ENCODE measurements around the gene PDHB. TPM values are rescaled to one million over a fixed set of nuclear protein-coding genes. Genes with fewer than 3 reads are reported as not detected.
A peak's percentile ranks its signal among the peaks of the same experiment; 100 is the strongest.

PDHB gene
- polyA plus RNA-seq, 1 donor (not counting 4 experiments of a cell fraction or from before 2014, with no cell fraction given): 78.9 TPM

DNA sequence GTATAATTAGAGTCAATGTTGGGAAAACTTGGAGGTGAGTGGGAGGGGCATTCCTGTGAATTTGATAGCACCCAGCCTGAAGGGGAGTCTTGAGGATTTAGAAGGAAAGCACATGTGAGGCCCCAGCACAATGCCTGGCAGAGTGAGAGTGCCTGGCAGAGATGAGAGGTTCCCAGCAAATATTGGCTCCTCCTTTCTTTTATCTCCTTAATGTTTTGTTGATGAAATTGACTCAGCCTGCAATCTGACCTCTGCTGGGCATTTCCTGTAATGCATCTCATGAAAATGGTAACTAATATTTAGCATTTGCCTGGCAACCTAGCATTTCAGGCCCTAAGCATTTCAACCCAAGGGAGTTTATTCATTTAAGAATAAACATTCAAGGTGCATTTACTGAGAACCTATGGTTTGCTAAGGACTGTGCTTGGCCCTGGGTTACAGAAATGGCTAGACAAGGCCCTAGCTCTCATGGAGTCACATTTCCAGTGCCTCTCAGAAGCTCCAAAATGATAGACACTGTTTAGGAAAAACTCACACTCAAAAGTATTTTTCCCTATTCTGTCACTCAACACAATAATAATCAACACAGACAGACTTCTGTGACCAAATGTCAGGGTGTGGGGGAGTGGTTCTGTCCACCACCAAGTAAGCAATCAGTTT, 19.0 kb downstream of the PDHB start:
- Histone ChIP-seq H3K9me1 (ENCODE audit: control insufficient read depth, extremely low read depth, insufficient read depth, low read length) (no peaks in the 10 kb centered on the region), H3K9me3 (ENCODE audit: control insufficient read depth, low read depth, low read length) (no peaks in the 10 kb centered on the region), H3K4me1 (ENCODE audit: control insufficient read depth, extremely low read depth, insufficient read depth, low read length) (no peaks in the 10 kb centered on the region), H4K20me1 (ENCODE audit: control insufficient read depth, extremely low read depth, insufficient read depth, low read length) (no peaks in the 10 kb centered on the region), H3K27ac (ENCODE audit: control insufficient read depth, insufficient read depth, low read length) (no peak overlapping the region), H3K9ac (ENCODE audit: control insufficient read depth, extremely low read depth, insufficient read depth, low read length) (no peak overlapping the region), H3K4me2 (ENCODE audit: control insufficient read depth, extremely low read depth, insufficient read depth, low read depth, low read length) (no peak overlapping the region), H2AFZ (ENCODE audit: control insufficient read depth, low read length) (no peak overlapping the region), H3K36me3 (ENCODE audit: control insufficient read depth in 2 of 2, extremely low read depth in 1 of 2, insufficient read depth in 2 of 2, low read length in 2 of 2) (peaks cover 0 to 7% of the 10 kb centered on the region in 2 experiments), H3K79me2 (ENCODE audit: control insufficient read depth, insufficient read depth, low read length) (no peaks in the 10 kb centered on the region), H3K4me3 (ENCODE audit: control insufficient read depth in 2 of 3, extremely low read depth in 1 of 3, insufficient read depth in 2 of 3, low read depth in 1 of 3, low read length in 3 of 3) (no peak overlapping the region), H3K27me3 (ENCODE audit: control insufficient read depth, extremely low read depth, insufficient read depth, low read length) (no peaks in the 10 kb centered on the region)
- dilution Hi-C loops (cut with MboI; ENCODE audit: extremely low pct_ligation_motif_present, low sequenced_read_pairs): no loop called here
- FAIRE-seq: peak; percentile 78
- TF ChIP-seq, protein P1, sequence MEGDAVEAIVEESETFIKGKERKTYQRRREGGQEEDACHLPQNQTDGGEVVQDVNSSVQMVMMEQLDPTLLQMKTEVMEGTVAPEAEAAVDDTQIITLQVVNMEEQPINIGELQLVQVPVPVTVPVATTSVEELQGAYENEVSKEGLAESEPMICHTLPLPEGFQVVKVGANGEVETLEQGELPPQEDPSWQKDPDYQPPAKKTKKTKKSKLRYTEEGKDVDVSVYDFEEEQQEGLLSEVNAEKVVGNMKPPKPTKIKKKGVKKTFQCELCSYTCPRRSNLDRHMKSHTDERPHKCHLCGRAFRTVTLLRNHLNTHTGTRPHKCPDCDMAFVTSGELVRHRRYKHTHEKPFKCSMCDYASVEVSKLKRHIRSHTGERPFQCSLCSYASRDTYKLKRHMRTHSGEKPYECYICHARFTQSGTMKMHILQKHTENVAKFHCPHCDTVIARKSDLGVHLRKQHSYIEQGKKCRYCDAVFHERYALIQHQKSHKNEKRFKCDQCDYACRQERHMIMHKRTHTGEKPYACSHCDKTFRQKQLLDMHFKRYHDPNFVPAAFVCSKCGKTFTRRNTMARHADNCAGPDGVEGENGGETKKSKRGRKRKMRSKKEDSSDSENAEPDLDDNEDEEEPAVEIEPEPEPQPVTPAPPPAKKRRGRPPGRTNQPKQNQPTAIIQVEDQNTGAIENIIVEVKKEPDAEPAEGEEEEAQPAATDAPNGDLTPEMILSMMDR (optimal IDR thresholded peaks at IDR 0.05 in 1 of 3, IDR thresholded peaks at IDR 0.05 in 1 of 3, conservative IDR thresholded peaks at IDR 0.05 in 1 of 3; ENCODE audit: extremely low read depth in 1 of 3, insufficient read depth in 2 of 3, low read length in 3 of 3): peak; percentile 30 to 74 (median 57)
- TF ChIP-seq EZH2 (IDR thresholded peaks at IDR 0.05; ENCODE audit: low read length): no peak
- no peak for DNase-seq (ENCODE audit: low read depth, low spot score)

DNA sequence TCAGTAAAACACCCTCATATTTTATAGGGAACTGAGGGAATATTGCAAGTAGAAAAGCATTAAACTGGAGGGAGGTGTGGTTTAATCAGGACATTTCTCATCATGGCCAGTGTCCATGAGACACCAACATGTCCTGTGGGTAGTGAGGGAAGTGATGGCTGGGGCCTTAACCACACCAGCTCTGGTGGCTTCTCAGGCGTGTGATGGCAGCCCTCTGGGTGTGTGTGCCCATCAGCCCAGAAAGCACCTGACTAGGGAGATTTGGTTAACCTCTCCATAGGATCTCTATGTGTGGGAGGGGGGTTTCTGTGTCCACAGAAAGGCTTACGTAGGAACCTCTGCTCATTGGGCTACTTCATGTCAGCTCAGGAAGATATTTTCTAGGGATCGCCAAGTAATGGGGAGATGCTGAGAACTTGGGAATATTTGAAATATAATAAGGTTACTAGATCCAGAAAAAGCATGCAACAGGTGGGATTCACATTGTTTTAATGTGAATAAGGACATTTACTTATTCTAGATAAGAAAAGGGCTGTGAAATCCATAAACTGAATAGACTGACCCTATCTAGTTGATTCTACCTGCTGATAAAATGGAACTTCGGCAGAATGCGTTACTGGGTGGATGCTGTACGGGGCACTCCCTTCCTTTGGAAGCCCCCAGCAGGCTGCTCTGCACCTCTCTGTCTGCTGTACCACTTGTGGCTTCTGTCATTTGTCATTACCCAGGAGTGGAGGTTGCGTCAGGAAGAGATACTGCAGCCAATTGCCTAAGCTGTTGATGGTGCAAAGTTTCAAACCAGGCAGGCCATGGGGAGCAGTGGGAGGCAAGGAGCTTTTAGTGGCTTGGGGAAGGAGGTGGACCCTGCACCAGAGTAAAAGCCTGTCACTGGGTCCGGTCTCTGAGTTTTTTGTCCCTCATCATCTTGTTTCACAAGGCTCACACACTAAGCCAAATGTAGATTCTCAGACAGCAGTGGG, 21.5 kb downstream of the PDHB start:
- no peak for FAIRE-seq
- Histone ChIP-seq H3K9ac (ENCODE audit: control insufficient read depth, extremely low read depth, insufficient read depth, low read length) (no peak overlapping the region), H2AFZ (ENCODE audit: control insufficient read depth, low read length) (no peak overlapping the region), H3K27ac (ENCODE audit: control insufficient read depth, insufficient read depth, low read length) (no peak overlapping the region), H3K36me3 (ENCODE audit: control insufficient read depth in 2 of 2, extremely low read depth in 1 of 2, insufficient read depth in 2 of 2, low read length in 2 of 2) (peaks cover 0 to 7% of the 10 kb centered on the region in 2 experiments), H4K20me1 (ENCODE audit: control insufficient read depth, extremely low read depth, insufficient read depth, low read length) (no peaks in the 10 kb centered on the region), H3K27me3 (ENCODE audit: control insufficient read depth, extremely low read depth, insufficient read depth, low read length) (no peaks in the 10 kb centered on the region), H3K9me1 (ENCODE audit: control insufficient read depth, extremely low read depth, insufficient read depth, low read length) (no peaks in the 10 kb centered on the region), H3K9me3 (ENCODE audit: control insufficient read depth, low read depth, low read length) (no peaks in the 10 kb centered on the region), H3K4me1 (ENCODE audit: control insufficient read depth, extremely low read depth, insufficient read depth, low read length) (no peaks in the 10 kb centered on the region), H3K79me2 (ENCODE audit: control insufficient read depth, insufficient read depth, low read length) (no peaks in the 10 kb centered on the region), H3K4me3 (ENCODE audit: control insufficient read depth in 2 of 3, extremely low read depth in 1 of 3, insufficient read depth in 2 of 3, low read depth in 1 of 3, low read length in 3 of 3) (no peak overlapping the region), H3K4me2 (ENCODE audit: control insufficient read depth, extremely low read depth, insufficient read depth, low read depth, low read length) (no peak overlapping the region)
- dilution Hi-C loops (cut with MboI; ENCODE audit: extremely low pct_ligation_motif_present, low sequenced_read_pairs): no loop called here
- DNase-seq (ENCODE audit: low read depth, low spot score): no peak
- TF ChIP-seq EZH2 (IDR thresholded peaks at IDR 0.05; ENCODE audit: low read length): no peak
- TF ChIP-seq, protein P1 (optimal IDR thresholded peaks at IDR 0.05 in 1 of 3, IDR thresholded peaks at IDR 0.05 in 1 of 3, conservative IDR thresholded peaks at IDR 0.05 in 1 of 3; ENCODE audit: extremely low read depth in 1 of 3, insufficient read depth in 2 of 3, low read length in 3 of 3): no peak

Measured in keratinocyte (primary cell).